MM.1S (cell line): ENCODE results near the gene VEGFC.

ENCODE experiments used
- EZH2phosphoT487 ChIP-seq: fragments of 300-600 bp; sonication (generic); IDR thresholded peaks from 2 replicates; pipeline ENCODE4 v1.6.1; 2018; ENCODE audit warnings: antibody characterized with exemption, low read length
- TF ChIP-seq, protein P1 (sequence below): fragments of 300-600 bp; sonication (generic); IDR thresholded peaks from 2 replicates; pipeline ENCODE4 v1.5.1; 2016; ENCODE audit warnings: antibody characterized with exemption, low read length, mixed read lengths

DNA sequence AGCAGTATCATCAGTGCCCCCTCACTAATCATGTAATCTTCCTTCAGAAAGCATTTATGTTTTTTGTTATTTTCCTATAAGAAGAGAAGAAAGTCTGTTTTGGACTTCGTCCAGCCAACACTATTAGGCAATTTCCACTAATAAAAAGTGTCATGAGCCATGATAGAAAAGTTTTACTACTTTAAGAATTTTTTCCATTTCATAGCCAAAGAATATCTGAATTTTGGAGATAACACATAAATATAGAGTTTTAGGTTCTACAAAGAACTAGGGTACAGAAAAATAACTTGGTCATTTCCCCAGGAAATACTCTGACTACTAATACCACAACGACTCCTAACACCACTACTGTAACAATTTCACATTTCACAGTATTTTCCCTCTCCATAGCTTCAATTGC, 41.8 kb upstream of the VEGFC start:
- TF ChIP-seq EZH2phosphoT487: no peak
- TF ChIP-seq, protein P1, sequence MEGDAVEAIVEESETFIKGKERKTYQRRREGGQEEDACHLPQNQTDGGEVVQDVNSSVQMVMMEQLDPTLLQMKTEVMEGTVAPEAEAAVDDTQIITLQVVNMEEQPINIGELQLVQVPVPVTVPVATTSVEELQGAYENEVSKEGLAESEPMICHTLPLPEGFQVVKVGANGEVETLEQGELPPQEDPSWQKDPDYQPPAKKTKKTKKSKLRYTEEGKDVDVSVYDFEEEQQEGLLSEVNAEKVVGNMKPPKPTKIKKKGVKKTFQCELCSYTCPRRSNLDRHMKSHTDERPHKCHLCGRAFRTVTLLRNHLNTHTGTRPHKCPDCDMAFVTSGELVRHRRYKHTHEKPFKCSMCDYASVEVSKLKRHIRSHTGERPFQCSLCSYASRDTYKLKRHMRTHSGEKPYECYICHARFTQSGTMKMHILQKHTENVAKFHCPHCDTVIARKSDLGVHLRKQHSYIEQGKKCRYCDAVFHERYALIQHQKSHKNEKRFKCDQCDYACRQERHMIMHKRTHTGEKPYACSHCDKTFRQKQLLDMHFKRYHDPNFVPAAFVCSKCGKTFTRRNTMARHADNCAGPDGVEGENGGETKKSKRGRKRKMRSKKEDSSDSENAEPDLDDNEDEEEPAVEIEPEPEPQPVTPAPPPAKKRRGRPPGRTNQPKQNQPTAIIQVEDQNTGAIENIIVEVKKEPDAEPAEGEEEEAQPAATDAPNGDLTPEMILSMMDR: no peak
